ENCODE measurements around the gene IFRD1. TPM values are rescaled to one million over a fixed set of nuclear protein-coding genes. Genes with fewer than 3 reads are reported as not detected.

Gene IFRD1
- total and polyA plus RNA-seq, 8 donors: 19.9 to 137 (median 44.0) TPM

GRCh38 chr7:112444505-112444904 is 5.8 kb upstream of the IFRD1 start:
- Histone ChIP-seq H3K36me3 (no peaks in the 10 kb centered on the region), H3K4me3 (no peak overlapping the region), H3K4me1 (peaks cover under 1 to 20% (median 10%) of the 10 kb centered on the region in 4 donors), H3K9me3 (no peaks in the 10 kb centered on the region), H3K27ac (no peak overlapping the region), H3K27me3 (no peaks in the 10 kb centered on the region)
- intact Hi-C loops (cut with DNase I; ENCODE audit: low total_unique reads): no loop called here
- no peak for DNase-seq
- WGBS, 5 donors: 80 to 97% (median 96%) methylated on average over 3 of the region's 3 CpGs
- no peak for TF ChIP-seq POLR2A (IDR thresholded peaks at IDR 0.05)
- TF ChIP-seq CTCF (IDR thresholded peaks at IDR 0.05): no peak
- no peak for TF ChIP-seq EP300 (IDR thresholded peaks at IDR 0.05)
- TF ChIP-seq POLR2AphosphoS5 (IDR thresholded peaks at IDR 0.05): no peak

GRCh38 chr7:112446431-112446830 is 3.8 kb upstream of the IFRD1 start:
- no peaks in the 10 kb centered on the region for H3K36me3 ChIP-seq
- no peaks in the 10 kb centered on the region for H3K9me3 ChIP-seq
- peaks cover 3 to 18% (median 10%) of the 10 kb centered on the region in 4 donors for H3K4me1 ChIP-seq
- no peak overlapping the region for H3K27ac ChIP-seq
- no peak for DNase-seq
- intact Hi-C loops (cut with DNase I; ENCODE audit: low total_unique reads): no loop called here
- no peak overlapping the region for H3K4me3 ChIP-seq
- no peaks in the 10 kb centered on the region for H3K27me3 ChIP-seq
- TF ChIP-seq POLR2A (IDR thresholded peaks at IDR 0.05): no peak
- TF ChIP-seq POLR2AphosphoS5 (IDR thresholded peaks at IDR 0.05): no peak
- no peak for TF ChIP-seq CTCF (IDR thresholded peaks at IDR 0.05)
- no peak for TF ChIP-seq EP300 (IDR thresholded peaks at IDR 0.05)
- 69 to 79% (median 70%) methylated on average over 3 of the region's 3 CpGs for WGBS, 5 donors

- no peaks in the 10 kb centered on the region for H3K9me3 ChIP-seq
- intact Hi-C loops (cut with DNase I; ENCODE audit: low total_unique reads): no loop called here
- H3K36me3 ChIP-seq: no peaks in the 10 kb centered on the region
- no peaks in the 10 kb centered on the region for H3K27me3 ChIP-seq
- H3K4me3 ChIP-seq: no peak overlapping the region
- TF ChIP-seq POLR2A (IDR thresholded peaks at IDR 0.05): no peak
- TF ChIP-seq EP300 (IDR thresholded peaks at IDR 0.05): no peak
- no peak for TF ChIP-seq POLR2AphosphoS5 (IDR thresholded peaks at IDR 0.05)
- no peak for TF ChIP-seq CTCF (IDR thresholded peaks at IDR 0.05)
- H3K27ac ChIP-seq: no peak overlapping the region
- H3K4me1 ChIP-seq: peaks cover 7 to 28% (median 19%) of the 10 kb centered on the region in 4 donors
- 80 to 93% (median 89%) methylated on average over 3 of the region's 3 CpGs for WGBS, 5 donors
- DNase-seq: no peak
These were observed 2.9 kb upstream of the IFRD1 start for GRCh38 chr7:112447406-112447805.

- DNase-seq: no peak
- TF ChIP-seq EP300 (IDR thresholded peaks at IDR 0.05) (no peak), POLR2A (IDR thresholded peaks at IDR 0.05) (no peak), POLR2AphosphoS5 (IDR thresholded peaks at IDR 0.05) (no peak), CTCF (IDR thresholded peaks at IDR 0.05) (no peak)
- Histone ChIP-seq H3K36me3 (no peaks in the 10 kb centered on the region), H3K9me3 (no peaks in the 10 kb centered on the region), H3K27me3 (no peaks in the 10 kb centered on the region), H3K27ac (peak overlapping the region in 4 of 5 donors; percentile 92 to 100 (median 100)), H3K4me3 (no peak overlapping the region), H3K4me1 (peaks cover 11 to 38% (median 27%) of the 10 kb centered on the region in 4 donors)
- intact Hi-C loops (cut with DNase I; ENCODE audit: low total_unique reads): no loop called here
- WGBS, 5 donors: 61 to 72% (median 69%) methylated on average over 2 of the region's 2 CpGs
These were observed 1.9 kb upstream of the IFRD1 start for GRCh38 chr7:112448381-112448780.

All from stomach (tissue), 9 donors.